Psoas muscle (tissue), 8 donors: ENCODE measurements around the gene RPL27. TPM values are rescaled to one million over a fixed set of nuclear protein-coding genes. Genes with fewer than 3 reads are reported as not detected.

ENCODE experiments used
- ATAC-seq, 4 donors: fragments of 200-7000 bp; cut with Tn5 transposase; one replicate each; pipeline ENCODE4 v1.9.1; 2020; ENCODE audit warnings: moderate library complexity in 3 of 4, mild to moderate bottlenecking in 2 of 4
- DNase-seq, 2 donors: peaks; one replicate each; pipeline ENCODE4 v3.0.0-alpha.2; 2020
- H3K27ac ChIP-seq: fragments of 200-600 bp; one replicate; pipeline ENCODE4 v1.8.0; 2022
- H3K27me3 ChIP-seq, 3 donors: fragments of 200-600 bp in 1 of 3; one replicate each; pipeline versions ENCODE4 v1.6.1 to v1.8.0; 2013 to 2022; ENCODE audit warnings: low read length in 2 of 3, mild to moderate bottlenecking in 2 of 3, moderate library complexity in 1 of 3; ENCODE audit not compliant: insufficient read depth in 3 of 3
- H3K36me3 ChIP-seq, 2 donors: fragments of 200-600 bp in 1 of 2; one replicate each; pipeline versions ENCODE4 v1.6.1 to v1.8.0; 2013 to 2022; ENCODE audit warnings: low read depth in 1 of 2, mild to moderate bottlenecking in 1 of 2, moderate library complexity in 1 of 2; ENCODE audit not compliant: insufficient read depth in 1 of 2
- H3K4me1 ChIP-seq: fragments of 200-600 bp; one replicate; pipeline ENCODE4 v1.8.0; 2022
- H3K4me3 ChIP-seq: fragments of 200-600 bp; one replicate; pipeline ENCODE4 v1.8.0; 2022; ENCODE audit warnings: mild to moderate bottlenecking
- H3K9me3 ChIP-seq: fragments of 200-600 bp; one replicate; pipeline ENCODE4 v1.8.0; 2022
- CTCF ChIP-seq: fragments of 200-600 bp; IDR thresholded peaks from one replicate; pipeline ENCODE4 v1.8.0; 2022; ENCODE audit warnings: antibody characterized with exemption
- WGBS, 3 donors: extraction: QIAGEN DNeasy Blood & Tissue Kit; methylation state at CpG; one replicate each; pipeline versions ENCODE4 v1.1.6 to v1.1.7; 2013; 5-methylcytosine and 5-hydroxymethylcytosine counted together
- intact Hi-C, 2 donors: fragments of 100-400 bp; cut with DNase I; formaldehyde crosslinking; loops; one replicate each; pipeline versions ENCODE4 v1.11.0 to v1.14.2; 2022
- polyA plus RNA-seq, 3 donors: library from polyadenylated mRNA; stranded (reverse); fragments of 200-250 nt; gene quantifications; one replicate each; pipeline ENCODE4 v1.2.3, GENCODE V29; 2013
- total RNA-seq, 4 donors: library from RNA; stranded (reverse); fragmentation: NEBNext Ultra II Directional in 2 of 4; extraction: Animal tissue kit (Norgen Biotek cat#: 25700) in 2 of 4; gene quantifications; one replicate each; pipeline versions ENCODE4 v1.2.1 to v1.2.4, GENCODE V29; 2021 to 2023
- donor health status: healthy with polysubstance abuse.
- donor health status: DM: no; HTN: no; CAD: no; lungs with moderate emphysema.
- donor health status: Bipolar disorder and iron deficiency.
- donor health status: healthy.
- donor health status: DM: yes; HTN: yes; CAD: no.
- donor health status: DM: no; HTN: no; CAD: no.
- donor health status: DM: no; HTN: no; CAD: no.
- donor health status: DM: yes; HTN: yes; CAD: no.

RPL27 gene
- total and polyA plus RNA-seq, 7 donors: 506 to 3,118 (median 1,045) TPM

DNA sequence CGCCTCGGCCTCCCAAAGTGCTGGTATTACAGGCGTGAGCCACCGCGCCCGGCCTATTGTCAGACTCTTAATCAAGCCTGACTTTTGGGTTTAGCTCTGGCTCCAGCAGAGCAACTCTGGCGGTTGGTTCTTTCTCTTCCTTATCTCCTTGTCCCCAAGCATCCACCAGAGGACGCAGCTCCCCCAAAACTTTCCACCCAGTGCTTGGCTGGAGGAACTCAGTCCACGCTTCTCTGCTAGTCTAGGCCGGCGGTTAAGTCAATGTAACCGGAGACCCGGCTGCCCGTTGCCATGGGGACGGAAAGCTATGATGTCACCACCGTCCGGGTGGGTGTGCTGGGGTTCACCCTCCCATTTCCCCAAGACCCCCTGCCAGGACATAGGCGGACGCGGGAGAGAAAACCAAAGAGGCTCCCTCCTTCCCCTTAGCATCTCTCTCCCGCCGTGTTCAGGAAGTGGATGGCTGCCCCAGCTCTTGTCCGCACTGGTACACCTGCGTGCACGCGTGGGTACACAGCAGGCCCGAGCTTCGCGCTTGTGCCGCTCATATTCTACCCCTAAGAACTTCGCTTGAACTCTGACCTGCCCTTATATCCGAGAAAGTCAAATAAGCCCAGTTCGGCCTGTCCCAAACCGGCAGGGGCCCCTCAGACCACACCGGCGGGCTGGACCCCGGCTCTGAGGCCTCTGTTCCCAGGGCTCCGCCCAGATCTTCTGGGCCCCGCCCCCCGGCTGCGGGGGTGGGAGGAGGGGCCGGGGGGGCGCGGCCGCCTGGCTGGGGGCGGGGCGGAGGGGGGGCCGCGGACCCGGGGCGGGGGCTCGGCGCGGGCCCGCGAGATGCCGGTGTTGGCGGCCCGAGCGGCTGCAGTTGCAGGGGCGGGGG lies 26.4 kb downstream of the RPL27 start, which contains the start of gene RND2:
Gene RND2, plus strand, starts transcription at position 825 of the 883 bp plus-strand sequence. CDS start 117 bp downstream, outside the sequence.
- ATAC-seq (peak; percentile 49 to 70 (median 69)), DNase-seq (peak; percentile 86 to 87)
- Histone ChIP-seq H3K9me3 (no peaks in the 10 kb centered on the region), H3K4me3 (peak within 1 kb of the TSS; percentile 70), H3K36me3 (no peaks in the 10 kb centered on the region), H3K27me3 (peaks cover 0 to 3% (median 2%) of the 10 kb centered on the region in 3 donors), H3K4me1 (peaks cover 16% of the 10 kb centered on the region), H3K27ac (no peak within 1 kb of the TSS)
- 0 to 1% (median 1%) methylated on average over 40 to 61 of the region's 61 CpGs for WGBS, 3 donors
- TF ChIP-seq CTCF: peak; percentile 57
- intact Hi-C loops: loop anchor here in 1 of 2 donors (10.0 kb wide), 1 partner anchor 150 kb away; the partner anchor contains the start of gene NBR1

GRCh38 chr17:43025290-43025657 lies 27.1 kb downstream of the RPL27 start:
- DNase-seq (no peak), ATAC-seq (no peak)
- H3K27ac ChIP-seq: no peak overlapping the region
- H3K27me3 ChIP-seq: peaks cover 0 to 3% (median 2%) of the 10 kb centered on the region in 3 donors
- 7 to 13% (median 9%) methylated on average over 24 to 27 of the region's 27 CpGs for WGBS, 3 donors
- no peak for TF ChIP-seq CTCF
- intact Hi-C loops: loop anchor here in 1 of 2 donors (10.0 kb wide), 1 partner anchor 150 kb away; the partner anchor contains the start of gene NBR1
- H3K4me3 ChIP-seq: peak overlapping the region; percentile 70
- no peaks in the 10 kb centered on the region for H3K9me3 ChIP-seq
- no peaks in the 10 kb centered on the region for H3K36me3 ChIP-seq
- peaks cover 15% of the 10 kb centered on the region for H3K4me1 ChIP-seq

GRCh38 chr17:43025766-43026537 lies 27.7 kb downstream of the RPL27 start:
- DNase-seq (no peak), ATAC-seq (no peak)
- TF ChIP-seq CTCF: no peak
- H3K27ac ChIP-seq: no peak overlapping the region
- intact Hi-C loops: loop anchor here in 1 of 2 donors (10.0 kb wide), 1 partner anchor 149 kb away; the partner anchor contains the start of gene NBR1
- H3K36me3 ChIP-seq: no peaks in the 10 kb centered on the region
- H3K9me3 ChIP-seq: no peaks in the 10 kb centered on the region
- peaks cover 0 to 3% (median 2%) of the 10 kb centered on the region in 3 donors for H3K27me3 ChIP-seq
- WGBS, 3 donors: 60 to 68% (median 62%) methylated on average over 14 to 16 of the region's 16 CpGs
- peaks cover 14% of the 10 kb centered on the region for H3K4me1 ChIP-seq
- no peak overlapping the region for H3K4me3 ChIP-seq

GRCh38 chr17:43026595-43026994 lies 28.4 kb downstream of the RPL27 start:
- 72 to 83% (median 78%) methylated on average over 5 of the region's 5 CpGs for WGBS, 3 donors
- Histone ChIP-seq H3K27ac (no peak overlapping the region), H3K4me1 (peaks cover 11% of the 10 kb centered on the region), H3K9me3 (no peaks in the 10 kb centered on the region), H3K36me3 (no peaks in the 10 kb centered on the region), H3K27me3 (peaks cover 0 to 3% (median 2%) of the 10 kb centered on the region in 3 donors), H3K4me3 (no peak overlapping the region)
- TF ChIP-seq CTCF: no peak
- ATAC-seq (no peak), DNase-seq (no peak)
- intact Hi-C loops: loop anchor here in 1 of 2 donors (10.0 kb wide), 1 partner anchor 148 kb away; the partner anchor contains the start of gene NBR1
